PFSK-1 (cell line): Measurements from ENCODE around the gene ZNF319.

Experiments used
- FOXP2 ChIP-seq: optimal IDR thresholded peaks from 2 replicates; pipeline ENCODE3; 2011; ENCODE audit warnings: borderline replicate concordance, control low read depth, inconsistent platforms; ENCODE audit not compliant: insufficient read depth; ENCODE audit errors: extremely low read length, extremely low read depth
- POLR2AphosphoS5 ChIP-seq: IDR thresholded peaks from 2 replicates; pipeline ENCODE4 v1.6.1; 2012; ENCODE audit warnings: low read depth, mild to moderate bottlenecking, control low read depth, low read length, moderate library complexity
- SIN3A ChIP-seq: IDR thresholded peaks from 2 replicates; pipeline ENCODE4 v1.6.1; 2012; ENCODE audit warnings: mild to moderate bottlenecking, low read length, moderate library complexity, borderline replicate concordance; ENCODE audit not compliant: insufficient read depth
- TAF1 ChIP-seq: IDR thresholded peaks from 2 replicates; pipeline ENCODE4 v1.6.1; 2012; ENCODE audit warnings: low read length, control low read depth, borderline replicate concordance; ENCODE audit not compliant: insufficient read depth
- TF ChIP-seq, protein P1 (sequence below), 2 experiments: IDR thresholded peaks; 2 replicates each; pipeline versions ENCODE4 v1.6.1 to v1.8.0; 2011 to 2012; ENCODE audit warnings: low read depth in 2 of 2, low read length in 2 of 2, control low read depth in 1 of 2, inconsistent platforms in 1 of 2, mild to moderate bottlenecking in 1 of 2, moderate library complexity in 1 of 2; ENCODE audit not compliant: insufficient read depth in 1 of 2

DNA sequence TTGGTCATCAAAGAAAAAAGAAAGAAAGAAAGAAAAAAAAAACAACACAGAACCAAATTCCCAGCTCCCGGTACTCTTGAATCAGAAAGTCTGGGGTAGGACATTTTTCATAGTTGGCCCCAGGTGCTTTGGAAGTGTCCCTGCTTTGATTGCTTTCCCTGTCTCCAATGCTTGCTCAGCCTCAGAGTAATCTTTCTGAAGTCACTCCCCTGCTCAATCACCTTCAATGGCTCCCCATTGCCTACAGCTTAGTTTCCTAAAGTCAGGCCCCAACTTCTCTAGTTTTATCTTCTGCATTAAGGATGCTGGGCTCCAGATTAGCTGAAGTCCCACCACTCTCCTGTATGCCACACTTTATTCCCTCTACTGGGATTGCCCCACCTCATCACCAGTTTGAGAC, 46.6 kb downstream of the ZNF319 start:
- TF ChIP-seq POLR2AphosphoS5 (no peak), TAF1 (no peak), FOXP2 (no peak), SIN3A (no peak)
- TF ChIP-seq, protein P1, sequence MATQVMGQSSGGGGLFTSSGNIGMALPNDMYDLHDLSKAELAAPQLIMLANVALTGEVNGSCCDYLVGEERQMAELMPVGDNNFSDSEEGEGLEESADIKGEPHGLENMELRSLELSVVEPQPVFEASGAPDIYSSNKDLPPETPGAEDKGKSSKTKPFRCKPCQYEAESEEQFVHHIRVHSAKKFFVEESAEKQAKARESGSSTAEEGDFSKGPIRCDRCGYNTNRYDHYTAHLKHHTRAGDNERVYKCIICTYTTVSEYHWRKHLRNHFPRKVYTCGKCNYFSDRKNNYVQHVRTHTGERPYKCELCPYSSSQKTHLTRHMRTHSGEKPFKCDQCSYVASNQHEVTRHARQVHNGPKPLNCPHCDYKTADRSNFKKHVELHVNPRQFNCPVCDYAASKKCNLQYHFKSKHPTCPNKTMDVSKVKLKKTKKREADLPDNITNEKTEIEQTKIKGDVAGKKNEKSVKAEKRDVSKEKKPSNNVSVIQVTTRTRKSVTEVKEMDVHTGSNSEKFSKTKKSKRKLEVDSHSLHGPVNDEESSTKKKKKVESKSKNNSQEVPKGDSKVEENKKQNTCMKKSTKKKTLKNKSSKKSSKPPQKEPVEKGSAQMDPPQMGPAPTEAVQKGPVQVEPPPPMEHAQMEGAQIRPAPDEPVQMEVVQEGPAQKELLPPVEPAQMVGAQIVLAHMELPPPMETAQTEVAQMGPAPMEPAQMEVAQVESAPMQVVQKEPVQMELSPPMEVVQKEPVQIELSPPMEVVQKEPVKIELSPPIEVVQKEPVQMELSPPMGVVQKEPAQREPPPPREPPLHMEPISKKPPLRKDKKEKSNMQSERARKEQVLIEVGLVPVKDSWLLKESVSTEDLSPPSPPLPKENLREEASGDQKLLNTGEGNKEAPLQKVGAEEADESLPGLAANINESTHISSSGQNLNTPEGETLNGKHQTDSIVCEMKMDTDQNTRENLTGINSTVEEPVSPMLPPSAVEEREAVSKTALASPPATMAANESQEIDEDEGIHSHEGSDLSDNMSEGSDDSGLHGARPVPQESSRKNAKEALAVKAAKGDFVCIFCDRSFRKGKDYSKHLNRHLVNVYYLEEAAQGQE (IDR thresholded peaks at IDR 0.05; ENCODE audit: insufficient read depth in 1 of 2, low read depth in 2 of 2, low read length in 2 of 2) = no peak
